Mucosa of stomach (tissue), 1 donor: ENCODE measurements around the gene PCDHGA4.
"Not testable (repeated sequence)": the region's sequence is repeated elsewhere in the genome, so short reads cannot be mapped to it uniquely, and the experiment has no call there.

ENCODE experiments used
- H3K27me3 ChIP-seq: one replicate; pipeline ENCODE4 v1.7.0; 2013; ENCODE audit warnings: mild to moderate bottlenecking, low read length; ENCODE audit not compliant: control insufficient read depth, insufficient read depth
- H3K36me3 ChIP-seq: one replicate; pipeline ENCODE4 v1.7.0; 2013; ENCODE audit warnings: low read length; ENCODE audit not compliant: control insufficient read depth, insufficient read depth
- H3K4me1 ChIP-seq: one replicate; pipeline ENCODE4 v1.7.0; 2013; ENCODE audit warnings: mild to moderate bottlenecking, low read length; ENCODE audit not compliant: control insufficient read depth, insufficient read depth
- H3K4me3 ChIP-seq: one replicate; pipeline ENCODE4 v1.7.0; 2013; ENCODE audit warnings: low read length
- H3K9ac ChIP-seq: one replicate; pipeline ENCODE4 v1.7.0; 2013; ENCODE audit warnings: mild to moderate bottlenecking, low read length, moderate library complexity
- H3K9me3 ChIP-seq: one replicate; pipeline ENCODE4 v1.7.0; 2013; ENCODE audit warnings: mild to moderate bottlenecking, low read length, moderate library complexity; ENCODE audit not compliant: control insufficient read depth
- donor health status: Pancreatic carcinoma.

PCDHGA4 gene

DNA sequence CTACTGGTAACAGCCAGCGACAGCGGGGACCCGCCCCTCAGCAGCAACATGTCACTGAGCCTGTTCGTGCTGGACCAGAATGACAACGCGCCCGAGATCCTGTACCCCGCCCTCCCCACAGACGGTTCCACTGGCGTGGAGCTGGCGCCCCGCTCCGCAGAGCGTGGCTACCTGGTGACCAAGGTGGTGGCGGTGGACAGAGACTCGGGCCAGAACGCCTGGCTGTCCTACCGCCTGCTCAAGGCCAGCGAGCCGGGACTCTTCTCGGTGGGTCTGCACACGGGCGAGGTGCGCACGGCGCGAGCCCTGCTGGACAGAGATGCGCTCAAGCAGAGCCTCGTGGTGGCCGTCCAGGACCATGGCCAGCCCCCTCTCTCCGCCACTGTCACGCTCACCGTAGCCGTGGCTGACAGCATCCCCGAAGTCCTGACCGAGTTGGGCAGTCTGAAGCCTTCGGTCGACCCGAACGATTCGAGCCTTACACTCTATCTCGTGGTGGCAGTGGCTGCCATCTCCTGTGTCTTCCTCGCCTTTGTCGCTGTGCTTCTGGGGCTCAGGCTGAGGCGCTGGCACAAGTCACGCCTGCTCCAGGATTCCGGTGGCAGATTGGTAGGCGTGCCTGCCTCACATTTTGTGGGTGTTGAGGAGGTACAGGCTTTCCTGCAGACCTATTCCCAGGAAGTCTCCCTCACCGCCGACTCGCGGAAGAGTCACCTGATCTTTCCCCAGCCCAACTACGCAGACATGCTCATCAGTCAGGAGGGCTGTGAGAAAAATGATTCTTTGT lies 39.8 kb downstream of the PCDHGA4 start:
- H3K4me1 ChIP-seq, H3K36me3 ChIP-seq, H3K4me3 ChIP-seq, H3K9ac ChIP-seq: not testable (repeated sequence)
- Histone ChIP-seq H3K9me3 (peaks cover 17% of the 10 kb centered on the region), H3K27me3 (peaks cover 11% of the 10 kb centered on the region)

DNA sequence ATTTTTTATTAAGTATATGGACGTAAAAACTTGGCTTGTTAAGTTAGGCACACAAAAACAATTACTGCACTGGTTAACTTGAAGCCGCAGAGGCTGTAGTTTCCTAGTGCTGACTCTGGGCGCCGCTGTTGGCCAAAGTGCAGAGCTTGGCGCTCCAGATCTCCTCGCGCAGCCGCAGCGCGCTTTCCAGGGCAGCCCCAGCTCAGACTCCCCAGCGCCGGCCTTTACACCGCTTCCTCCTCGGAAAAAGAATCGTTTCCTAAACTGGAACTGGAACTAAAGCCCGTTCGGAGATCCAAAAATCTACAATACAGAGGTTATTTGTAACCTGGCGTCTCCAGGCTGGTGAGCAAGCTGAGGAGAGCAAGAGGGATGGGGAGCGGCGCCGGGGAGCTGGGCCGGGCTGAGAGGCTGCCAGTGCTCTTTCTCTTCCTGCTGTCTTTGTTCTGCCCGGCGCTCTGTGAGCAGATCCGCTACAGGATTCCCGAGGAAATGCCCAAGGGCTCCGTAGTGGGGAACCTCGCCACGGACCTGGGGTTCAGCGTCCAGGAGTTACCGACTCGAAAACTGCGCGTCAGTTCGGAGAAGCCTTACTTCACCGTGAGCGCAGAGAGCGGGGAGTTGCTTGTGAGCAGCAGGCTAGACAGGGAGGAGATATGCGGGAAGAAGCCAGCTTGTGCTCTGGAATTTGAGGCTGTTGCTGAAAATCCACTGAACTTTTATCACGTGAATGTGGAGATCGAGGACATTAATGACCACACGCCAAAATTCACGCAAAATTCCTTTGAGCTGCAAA lies 43.1 kb downstream of the PCDHGA4 start, which contains the start of gene PCDHGB5:
TSS of gene PCDHGB5 (plus strand) at position 192 of the 796 bp plus-strand sequence. CDS start at position 373, 181 bp downstream.
- not testable (repeated sequence) for H3K9ac ChIP-seq, H3K4me3 ChIP-seq, H3K36me3 ChIP-seq, H3K4me1 ChIP-seq
- peaks cover 19% of the 10 kb centered on the region for H3K27me3 ChIP-seq
- peaks cover 28% of the 10 kb centered on the region for H3K9me3 ChIP-seq

DNA sequence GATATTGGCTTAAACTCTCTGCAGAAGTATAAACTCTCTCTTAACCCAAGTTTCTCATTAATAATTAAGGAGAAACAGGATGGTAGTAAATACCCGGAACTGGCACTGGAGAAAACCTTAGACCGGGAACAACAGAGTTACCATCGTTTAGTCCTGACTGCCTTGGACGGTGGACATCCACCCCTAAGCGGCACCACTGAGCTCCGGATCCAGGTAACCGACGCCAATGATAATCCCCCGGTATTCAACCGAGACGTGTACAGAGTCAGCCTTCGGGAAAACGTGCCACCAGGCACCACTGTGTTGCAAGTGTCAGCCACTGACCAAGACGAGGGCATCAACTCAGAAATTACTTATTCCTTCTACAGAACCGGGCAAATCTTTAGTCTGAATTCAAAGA lies 43.8 kb downstream of the PCDHGA4 start:
- Histone ChIP-seq H3K9me3 (peaks cover 31% of the 10 kb centered on the region), H3K4me3 (no peak overlapping the region), H3K9ac (no peak overlapping the region), H3K27me3 (peaks cover 25% of the 10 kb centered on the region), H3K4me1 (no peaks in the 10 kb centered on the region), H3K36me3 (no peaks in the 10 kb centered on the region)

DNA sequence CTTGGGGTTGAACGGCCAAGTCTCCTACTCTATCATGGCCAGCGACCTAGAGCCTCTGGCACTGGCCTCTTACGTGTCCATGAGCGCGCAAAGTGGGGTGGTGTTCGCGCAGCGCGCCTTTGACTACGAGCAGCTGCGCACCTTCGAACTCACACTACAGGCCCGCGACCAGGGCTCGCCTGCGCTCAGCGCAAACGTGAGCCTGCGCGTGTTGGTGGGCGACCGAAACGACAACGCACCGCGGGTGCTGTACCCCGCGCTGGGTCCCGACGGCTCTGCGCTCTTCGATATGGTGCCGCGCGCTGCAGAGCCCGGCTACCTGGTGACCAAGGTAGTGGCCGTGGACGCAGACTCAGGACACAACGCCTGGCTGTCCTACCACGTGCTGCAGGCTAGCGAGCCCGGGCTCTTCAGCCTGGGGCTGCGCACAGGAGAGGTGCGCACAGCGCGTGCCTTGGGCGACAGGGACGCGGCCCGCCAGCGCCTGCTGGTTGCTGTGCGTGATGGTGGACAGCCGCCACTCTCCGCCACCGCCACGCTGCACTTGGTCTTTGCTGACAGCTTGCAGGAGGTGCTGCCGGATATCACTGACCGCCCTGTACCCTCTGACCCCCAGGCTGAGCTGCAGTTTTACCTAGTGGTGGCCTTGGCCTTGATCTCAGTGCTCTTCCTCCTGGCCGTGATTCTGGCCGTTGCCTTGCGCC lies 44.9 kb downstream of the PCDHGA4 start:
- H3K36me3 ChIP-seq = no peaks in the 10 kb centered on the region
- peaks cover 30% of the 10 kb centered on the region for H3K27me3 ChIP-seq
- peaks cover 39% of the 10 kb centered on the region for H3K9me3 ChIP-seq
- H3K9ac ChIP-seq = no peak overlapping the region
- no peak overlapping the region for H3K4me3 ChIP-seq
- no peaks in the 10 kb centered on the region for H3K4me1 ChIP-seq

DNA sequence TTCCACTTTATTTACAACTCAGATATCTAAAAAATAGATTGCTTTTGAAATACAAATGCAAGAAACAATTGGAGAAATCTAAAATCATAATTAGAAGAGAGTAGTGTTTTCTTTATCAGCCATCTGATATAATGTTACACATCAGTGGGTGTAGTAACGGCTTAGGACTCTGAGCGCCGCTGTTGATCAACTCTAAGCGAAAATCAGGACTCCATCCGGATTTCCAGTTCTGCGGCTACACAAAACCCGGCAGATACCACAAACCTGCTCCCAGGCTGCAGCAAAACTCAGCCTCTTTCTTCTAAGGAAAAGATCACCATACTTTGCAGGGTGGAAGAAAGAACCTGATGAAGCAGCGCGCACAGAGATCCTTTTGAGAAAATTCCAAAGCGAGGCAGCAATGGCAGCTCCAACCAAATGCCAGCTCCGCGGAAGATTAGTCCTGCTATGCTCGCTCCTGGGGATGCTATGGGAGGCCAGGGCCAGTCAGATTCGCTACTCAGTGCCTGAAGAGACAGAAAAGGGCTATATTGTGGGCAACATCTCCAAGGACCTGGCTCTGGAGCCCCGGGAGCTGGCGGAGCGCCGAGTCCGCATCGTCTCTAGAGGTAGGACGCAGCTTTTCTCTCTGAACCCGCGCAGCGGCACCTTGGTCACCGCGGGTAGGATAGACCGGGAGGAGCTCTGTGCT lies 47.9 kb downstream of the PCDHGA4 start, which contains the start of gene PCDHGA9:
TSS of gene PCDHGA9 (plus strand) at position 226 of the 691 bp plus-strand sequence. CDS start at position 401, 175 bp downstream.
- Histone ChIP-seq H3K4me3 (peak within 1 kb of the TSS; percentile 17), H3K36me3 (no peaks in the 10 kb centered on the region), H3K4me1 (no peaks in the 10 kb centered on the region), H3K9ac (no peak within 1 kb of the TSS), H3K9me3 (peaks cover 40% of the 10 kb centered on the region), H3K27me3 (peaks cover 31% of the 10 kb centered on the region)

DNA sequence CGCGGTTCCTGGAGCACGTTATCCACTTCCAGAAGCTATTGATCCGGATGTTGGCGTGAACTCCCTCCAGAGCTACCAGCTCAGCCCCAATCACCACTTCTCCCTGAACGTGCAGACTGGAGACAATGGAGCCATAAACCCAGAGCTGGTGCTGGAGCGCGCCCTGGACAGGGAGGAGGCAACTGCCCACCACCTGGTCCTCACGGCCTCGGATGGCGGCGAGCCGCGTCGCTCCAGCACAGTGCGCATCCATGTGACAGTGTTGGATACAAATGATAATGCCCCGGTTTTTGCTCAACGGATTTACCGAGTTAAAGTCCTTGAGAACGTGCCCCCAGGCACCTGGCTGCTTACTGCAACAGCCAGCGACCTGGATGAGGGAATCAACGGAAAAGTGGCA lies 48.6 kb downstream of the PCDHGA4 start:
- H3K27me3 ChIP-seq = peaks cover 36% of the 10 kb centered on the region
- no peak overlapping the region for H3K9ac ChIP-seq
- no peaks in the 10 kb centered on the region for H3K36me3 ChIP-seq
- H3K4me3 ChIP-seq = no peak overlapping the region
- H3K4me1 ChIP-seq = no peaks in the 10 kb centered on the region
- H3K9me3 ChIP-seq = peaks cover 44% of the 10 kb centered on the region
